HepG2 (cell line): Measurements from ENCODE around the gene GRHPR. TPM values are rescaled to one million over a fixed set of nuclear protein-coding genes. Genes with fewer than 3 reads are reported as not detected.

Experiments
- ATAC-seq: fragments of 200-7000 bp; cut with Tn5 transposase; 3 replicates; pipeline ENCODE4 v1.9.1; 2020; ENCODE audit warnings: mild to moderate bottlenecking, moderate library complexity
- BruUV-seq: library from RNA; stranded (reverse); fragments of 400-500 nt; replicated peaks from 2 replicates; lab custom pipeline; 2021; lab: Mats Ljungman, UMichigan
- CTCF ChIA-PET: fragments of 300-600 bp; formaldehyde crosslinking; extraction: SDS; loops from one replicate; lab custom pipeline; 2021; ENCODE audit warnings: low total read pairs, inconsistent platforms, low intra/inter-chr PET ratio; lab: Yijun Ruan, JAX
- POLR2A ChIA-PET: fragments of 350-600 bp; sonication (Branson Sonifier 250); formaldehyde crosslinking; loops from one replicate; lab custom pipeline; 2020; ENCODE audit warnings: antibody characterized with exemption, inconsistent platforms; lab: Yijun Ruan, JAX
- DNase-seq: peaks from one replicate; pipeline ENCODE4 v3.0.0-alpha.2; 2015; ENCODE audit warnings: low spot score
- FAIRE-seq: peaks from 3 replicates; lab custom pipeline; 2011; peaks lifted over from hg19 to GRCh38; lab: Jason Lieb, UNC
- H2AFZ ChIP-seq: one replicate; pipeline ENCODE4 v1.6.1; 2011; ENCODE audit warnings: low read length, inconsistent platforms
- H3K27ac ChIP-seq: fragments of 300-600 bp; 3 replicates; pipeline ENCODE4 v1.8.0; 2011; ENCODE audit warnings: mixed run types, mild to moderate bottlenecking, mixed read lengths, low read length, inconsistent platforms; ENCODE audit not compliant: insufficient read depth; ENCODE audit errors: extremely low read length
- H3K27me3 ChIP-seq, 2 experiments: fragments of 200-600 bp in 1 of 2; 2 replicates in 1 of 2; 3 replicates in 1 of 2; pipeline versions ENCODE4 v1.6.0 to v1.8.0; 2011; ENCODE audit warnings: low read length in 2 of 2, mild to moderate bottlenecking in 2 of 2, moderate library complexity in 2 of 2, inconsistent platforms in 1 of 2; ENCODE audit not compliant: insufficient read depth in 2 of 2, control insufficient read depth in 1 of 2
- H3K36me3 ChIP-seq, 2 experiments: fragments of 200-600 bp in 1 of 2; replicated peaks in 1 of 2; 2 replicates in 1 of 2; 3 replicates in 1 of 2; pipeline versions ENCODE4 v1.5.1 to v1.8.0; 2011; ENCODE audit warnings: low read length in 2 of 2, inconsistent platforms in 1 of 2; ENCODE audit not compliant: insufficient read depth in 2 of 2, control insufficient read depth in 1 of 2
- H3K4me1 ChIP-seq: 2 replicates; pipeline ENCODE4 v1.5.1; 2012; ENCODE audit warnings: low read length, inconsistent platforms; ENCODE audit not compliant: insufficient read depth
- H3K4me2 ChIP-seq: 2 replicates; pipeline ENCODE4 v1.6.0; 2011; ENCODE audit warnings: low read depth, low read length, inconsistent platforms
- H3K4me3 ChIP-seq, 3 experiments: fragments of 200-600 bp in 1 of 3; sonication (generic), shearing (Covaris generic) in 1 of 3; replicated peaks in 1 of 3; 2 replicates each; pipeline ENCODE4 v1.5.1; 2011 to 2016; ENCODE audit warnings: low read length in 3 of 3, inconsistent platforms in 2 of 3, low read depth in 2 of 3, mild to moderate bottlenecking in 2 of 3, control low read depth in 1 of 3, mixed read lengths in 1 of 3; ENCODE audit not compliant: insufficient read depth in 1 of 3
- H3K79me2 ChIP-seq: one replicate; pipeline ENCODE4 v1.6.1; 2011; ENCODE audit warnings: low read length, inconsistent platforms; ENCODE audit not compliant: insufficient read depth
- H3K9ac ChIP-seq: 2 replicates; pipeline ENCODE4 v1.6.0; 2011; ENCODE audit warnings: mild to moderate bottlenecking, low read depth, low read length, inconsistent platforms; ENCODE audit not compliant: insufficient read depth
- H3K9me3 ChIP-seq: 2 replicates; pipeline ENCODE4 v1.5.1; 2012; ENCODE audit warnings: mild to moderate bottlenecking, low read length
- H4K20me1 ChIP-seq: 2 replicates; pipeline ENCODE4 v1.6.0; 2011; ENCODE audit warnings: inconsistent platforms, mild to moderate bottlenecking, low read length, moderate library complexity; ENCODE audit not compliant: insufficient read depth
- AGO2 ChIP-seq: fragments of 200-400 bp; formaldehyde crosslinking; optimal IDR thresholded peaks from 2 replicates; pipeline ENCODE3; 2017; ENCODE audit warnings: mild to moderate bottlenecking, low read depth, low read length, moderate library complexity
- CAMTA2 ChIP-seq: sonication (generic); formaldehyde crosslinking; IDR thresholded peaks from 2 replicates; pipeline ENCODE4 v1.4.0; 2020; ENCODE audit warnings: mild to moderate bottlenecking, missing genetic modification reagents, borderline replicate concordance
- CENPT ChIP-seq: sonication (generic); formaldehyde crosslinking; IDR thresholded peaks from 2 replicates; pipeline ENCODE4 v1.8.0; 2022; ENCODE audit warnings: low read depth, mild to moderate bottlenecking, moderate library complexity, missing genetic modification reagents
- FOXP1 ChIP-seq, 2 experiments: fragments of 450-650 bp in 1 of 2; IDR thresholded peaks; 2 replicates each; pipeline ENCODE4 v1.6.1; 2017 to 2018; ENCODE audit warnings: antibody characterized with exemption in 1 of 2
- KDM2A ChIP-seq: sonication (generic); formaldehyde crosslinking; IDR thresholded peaks from 2 replicates; pipeline ENCODE4 v1.4.0; 2020; ENCODE audit warnings: low read depth, missing genetic modification reagents, borderline replicate concordance
- KLF11 ChIP-seq: IDR thresholded peaks from 2 replicates; pipeline ENCODE4 v1.6.1; 2016; ENCODE audit warnings: missing compliant biosample characterization
- NFE2L2 ChIP-seq: fragments of 150-350 bp; IDR thresholded peaks from 2 replicates; pipeline ENCODE4 v1.6.1; 2014; ENCODE audit warnings: low read length
- POLR2A ChIP-seq, 2 experiments: IDR thresholded peaks; 2 replicates each; pipeline ENCODE4 v1.6.1; 2011; ENCODE audit warnings: low read depth in 2 of 2, low read length in 2 of 2, mild to moderate bottlenecking in 1 of 2, moderate library complexity in 1 of 2; ENCODE audit not compliant: insufficient read depth in 1 of 2
- SMARCC2 ChIP-seq: fragments of 450-650 bp; IDR thresholded peaks from 2 replicates; pipeline ENCODE4 v1.6.1; 2017; ENCODE audit warnings: antibody characterized with exemption, mild to moderate bottlenecking
- XBP1 ChIP-seq: sonication (generic); formaldehyde crosslinking; IDR thresholded peaks from 2 replicates; pipeline ENCODE4 v1.5.0; 2020; ENCODE audit warnings: missing genetic modification reagents
- ZNF138 ChIP-seq: sonication (generic); formaldehyde crosslinking; IDR thresholded peaks from 2 replicates; pipeline ENCODE4 v1.5.0; 2020; ENCODE audit warnings: mild to moderate bottlenecking, low read depth, missing genetic modification reagents
- ZNF160 ChIP-seq: sonication (generic); formaldehyde crosslinking; IDR thresholded peaks from 2 replicates; pipeline ENCODE4 v1.8.0; 2022; ENCODE audit warnings: mild to moderate bottlenecking, inconsistent platforms, missing genetic modification reagents
- ZNF326 ChIP-seq: sonication (generic); formaldehyde crosslinking; IDR thresholded peaks from 2 replicates; pipeline ENCODE4 v1.4.0; 2020; ENCODE audit warnings: missing genetic modification reagents, borderline replicate concordance
- ZNF598 ChIP-seq: sonication (generic); formaldehyde crosslinking; IDR thresholded peaks from 2 replicates; pipeline ENCODE4 v1.5.1; 2020; ENCODE audit warnings: mild to moderate bottlenecking, missing genetic modification reagents, borderline replicate concordance
- ZNF605 ChIP-seq: sonication (generic); formaldehyde crosslinking; IDR thresholded peaks from 2 replicates; pipeline ENCODE4 v1.8.0; 2022; ENCODE audit warnings: mild to moderate bottlenecking, missing genetic modification reagents
- WGBS: methylation state at CpG from one replicate; pipeline ENCODE4 v1.1.6; 2017; ENCODE audit warnings: low lambda C conversion rate; 5-methylcytosine and 5-hydroxymethylcytosine counted together
- in situ Hi-C: cut with HindIII; loops from 2 replicates; pipeline ENCODE4 v1.10.0; 2017; ENCODE audit warnings: low pct_unique_long_range_greater_than_20kb; ENCODE audit not compliant: extremely low pct_ligation_motif_present
- intact Hi-C: fragments of 100-400 bp; cut with micrococcal nuclease; formaldehyde crosslinking; loops from one replicate; pipeline ENCODE4 v1.10.0; 2022; ENCODE audit not compliant: unreplicated experiment
- polyA plus RNA-seq, 8 experiments: library from polyadenylated mRNA; depleted of rRNA in 3 of 8; stranded (reverse) in 7 of 8; unstranded in 1 of 8; fragments of >200 nt; fragmentation: Illumina TruSeq in 4 of 8; extraction: Trizol in 4 of 8; gene quantifications; 2 replicates each; pipeline versions ENCODE4 v1.2.1 to v1.2.3, GENCODE V29; 2011 to 2016; ENCODE audit warnings: low read depth in 4 of 8, missing spikeins in 1 of 8, mixed read lengths in 1 of 8; ENCODE audit not compliant: insufficient read depth in 1 of 8
- total RNA-seq, 5 experiments: library from RNA; depleted of rRNA; stranded (reverse); fragments of >200 nt; fragmentation: Illumina TruSeq; extraction: Trizol; gene quantifications; 2 replicates each; pipeline ENCODE4 v1.2.3, GENCODE V29; 2016; ENCODE audit warnings: low read depth in 1 of 5
- TF ChIP-seq, protein P1 (sequence below): sonication (generic); formaldehyde crosslinking; IDR thresholded peaks from 2 replicates; pipeline ENCODE4 v1.4.0; 2020; ENCODE audit warnings: missing genetic modification reagents, borderline replicate concordance

Gene GRHPR
- total and polyA plus RNA-seq, 2 of the 13 experiments (the other 11 are each of a cell fraction or from before 2014, with no cell fraction given) = 113 to 115 TPM

DNA sequence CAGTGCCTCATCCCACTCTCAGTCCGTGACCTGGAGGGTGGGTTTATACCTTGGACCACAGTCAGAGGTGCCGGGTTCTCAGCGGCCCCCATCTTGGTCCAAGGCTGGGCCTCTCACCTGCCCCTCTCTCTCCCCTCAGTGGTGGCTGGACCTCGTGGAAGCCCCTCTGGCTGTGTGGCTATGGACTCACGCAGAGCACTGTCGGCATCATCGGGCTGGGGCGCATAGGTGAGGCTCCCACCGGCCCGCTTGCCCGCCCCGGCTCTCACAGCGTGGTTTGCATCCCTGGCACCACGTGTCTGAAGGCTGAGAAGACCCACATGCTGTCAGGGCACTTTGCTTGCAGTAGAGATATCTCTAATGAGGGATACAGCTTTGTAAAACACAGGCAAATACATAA, 5.8 kb downstream of the GRHPR start:
- intact Hi-C loops (no loop called here), in situ Hi-C loops (no loop called here)
- TF ChIP-seq AGO2 (peak; percentile 28), KDM2A (CRISPR knock-in tag) (no peak)
- TF ChIP-seq, all 625 proteins: peak for 1

DNA sequence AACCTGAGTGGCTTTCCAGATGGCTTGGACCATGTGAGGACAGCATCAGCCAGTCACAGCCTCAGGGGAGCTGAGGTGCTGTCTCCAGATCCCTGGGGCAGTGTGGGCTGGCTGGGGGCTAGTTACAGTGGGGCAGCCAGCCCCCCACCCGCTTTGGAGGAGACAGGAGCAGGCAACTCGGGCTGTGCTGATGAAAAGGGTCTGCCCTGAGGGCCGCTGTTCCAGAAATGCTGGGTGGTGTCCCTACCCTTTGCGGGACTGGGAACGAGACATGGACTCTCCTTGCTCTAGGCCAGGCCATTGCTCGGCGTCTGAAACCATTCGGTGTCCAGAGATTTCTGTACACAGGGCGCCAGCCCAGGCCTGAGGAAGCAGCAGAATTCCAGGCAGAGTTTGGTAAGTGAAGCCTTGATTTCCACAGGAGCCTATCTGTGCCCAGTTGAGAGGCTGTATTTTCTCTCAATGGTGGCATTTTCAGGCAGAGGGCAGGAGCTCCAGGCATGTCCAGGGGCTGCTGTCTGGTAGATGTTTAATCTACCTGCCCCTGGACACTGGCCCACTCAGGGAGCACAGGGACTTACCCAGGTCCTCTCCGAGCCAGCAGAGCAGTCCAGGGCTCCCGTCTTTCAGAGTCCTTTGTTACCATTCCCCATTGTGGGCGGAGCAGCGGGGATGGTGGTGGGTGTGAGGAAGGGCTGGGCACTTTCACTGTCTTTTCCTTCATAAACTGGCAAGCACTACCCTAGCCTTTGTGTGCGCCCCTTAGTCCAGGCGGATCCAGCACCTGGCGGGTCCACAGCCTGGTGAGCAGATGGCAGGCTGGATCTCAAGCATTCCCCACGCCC, 7.2 kb downstream of the GRHPR start:
- FAIRE-seq (no peak), ATAC-seq (peak; percentile 9), DNase-seq (no peak)
- Histone ChIP-seq H3K36me3 (peaks cover 20 to 46% of the 10 kb centered on the region in 2 experiments; a peak in 4 of 5 replicates), H3K4me1 (peaks cover 36% of the 10 kb centered on the region), H3K27me3 (no peaks in the 10 kb centered on the region), H3K27ac (peak overlapping the region; percentile 38), H3K4me3 (no peak overlapping the region), H2AFZ (no peak overlapping the region), H3K9me3 (no peaks in the 10 kb centered on the region), H4K20me1 (peaks cover 4% of the 10 kb centered on the region; the same call in 1 of the 2 replicates), H3K9ac (no peak overlapping the region), H3K4me2 (no peak overlapping the region; the same call in 1 of the 2 replicates), H3K79me2 (peaks cover 9% of the 10 kb centered on the region)
- 93% methylated on average over 7 of the region's 17 CpGs for WGBS
- in situ Hi-C loops (no loop called here), intact Hi-C loops (loop anchor here (2.0 kb wide), 1 partner anchor 15 kb away; no protein-coding TSS in a partner anchor)
- BruUV-seq = no TSS peak
- POLR2A ChIA-PET = interaction anchor here (1.9 to 2.2 kb wide), 3 partner anchors 8 to 36 kb away, joined by 8 to 16 read pairs (median 14); partner anchors contain the start of genes GRHPR and ZBTB5
- CTCF ChIA-PET = no interaction called here
- no peak for TF ChIP-seq ZNF605 (CRISPR knock-in tag)
- TF ChIP-seq XBP1 (CRISPR knock-in tag) = no peak
- no peak for TF ChIP-seq CENPT (CRISPR knock-in tag)
- TF ChIP-seq, protein P1, sequence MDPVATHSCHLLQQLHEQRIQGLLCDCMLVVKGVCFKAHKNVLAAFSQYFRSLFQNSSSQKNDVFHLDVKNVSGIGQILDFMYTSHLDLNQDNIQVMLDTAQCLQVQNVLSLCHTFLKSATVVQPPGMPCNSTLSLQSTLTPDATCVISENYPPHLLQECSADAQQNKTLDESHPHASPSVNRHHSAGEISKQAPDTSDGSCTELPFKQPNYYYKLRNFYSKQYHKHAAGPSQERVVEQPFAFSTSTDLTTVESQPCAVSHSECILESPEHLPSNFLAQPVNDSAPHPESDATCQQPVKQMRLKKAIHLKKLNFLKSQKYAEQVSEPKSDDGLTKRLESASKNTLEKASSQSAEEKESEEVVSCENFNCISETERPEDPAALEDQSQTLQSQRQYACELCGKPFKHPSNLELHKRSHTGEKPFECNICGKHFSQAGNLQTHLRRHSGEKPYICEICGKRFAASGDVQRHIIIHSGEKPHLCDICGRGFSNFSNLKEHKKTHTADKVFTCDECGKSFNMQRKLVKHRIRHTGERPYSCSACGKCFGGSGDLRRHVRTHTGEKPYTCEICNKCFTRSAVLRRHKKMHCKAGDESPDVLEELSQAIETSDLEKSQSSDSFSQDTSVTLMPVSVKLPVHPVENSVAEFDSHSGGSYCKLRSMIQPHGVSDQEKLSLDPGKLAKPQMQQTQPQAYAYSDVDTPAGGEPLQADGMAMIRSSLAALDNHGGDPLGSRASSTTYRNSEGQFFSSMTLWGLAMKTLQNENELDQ = no peak
- TF ChIP-seq KLF11 (CRISPR knock-in tag) = no peak
- TF ChIP-seq NFE2L2 = no peak
- TF ChIP-seq ZNF138 (CRISPR knock-in tag) = no peak
- TF ChIP-seq ZNF326 (CRISPR knock-in tag) = no peak
- 0 out of 4 replicates have a peak, but pooled peaks have one; percentile 17 to 30 for TF ChIP-seq POLR2A (IDR thresholded peaks at IDR 0.05; ENCODE audit: insufficient read depth in 1 of 2, low read depth in 2 of 2, low read length in 2 of 2)
- no peak for TF ChIP-seq FOXP1 (IDR thresholded peaks at IDR 0.05)
- TF ChIP-seq FOXP1 (CRISPR knock-in tag; IDR thresholded peaks at IDR 0.05) = no peak
- TF ChIP-seq SMARCC2 = no peak
- no peak for TF ChIP-seq ZNF598 (CRISPR knock-in tag)
- no peak for TF ChIP-seq ZNF160 (CRISPR knock-in tag)
- peak; percentile 44 for TF ChIP-seq AGO2
- no peak for TF ChIP-seq CAMTA2 (CRISPR knock-in tag)

More for the DNA sequence above, 5.8 kb downstream of the GRHPR start:
- no peak overlapping the region for H3K4me2 ChIP-seq
- peaks cover 43% of the 10 kb centered on the region for H3K4me1 ChIP-seq
- 95% methylated on average over 12 of the region's 14 CpGs for WGBS
- DNase-seq = no peak
- ChIA-PET CTCF (no interaction called here), POLR2A (no interaction called here)
- no peak overlapping the region for H3K4me3 ChIP-seq
- H3K27ac ChIP-seq = no peak overlapping the region
- peaks cover 20% of the 10 kb centered on the region for H3K79me2 ChIP-seq
- H3K36me3 ChIP-seq = peaks cover 16 to 46% of the 10 kb centered on the region in 2 experiments; a peak in 4 of 5 replicates
- H2AFZ ChIP-seq = no peak overlapping the region
- no peak overlapping the region for H3K9ac ChIP-seq
- H3K9me3 ChIP-seq = no peaks in the 10 kb centered on the region
- ATAC-seq = no peak
- FAIRE-seq = no peak
- no peaks in the 10 kb centered on the region for H3K27me3 ChIP-seq
- H4K20me1 ChIP-seq = peaks cover 4% of the 10 kb centered on the region; the same call in 1 of the 2 replicates
- BruUV-seq = no TSS peak
